Fibroblast of villous mesenchyme (primary cell): ENCODE results near the gene KDM2A. TPM values are rescaled to one million over a fixed set of nuclear protein-coding genes. Genes with fewer than 3 reads are reported as not detected.
"Not testable (repeated sequence)": the region's sequence is repeated elsewhere in the genome, so short reads cannot be mapped to it uniquely, and the experiment has no call there.

ENCODE experiments used
- DNase-seq: peaks from one replicate; pipeline ENCODE4 v3.0.0-alpha.2; 2010; ENCODE audit warnings: low read depth
- H3K4me3 ChIP-seq: 2 replicates; pipeline ENCODE4 v1.5.1; 2011; ENCODE audit warnings: low read depth, mild to moderate bottlenecking, low read length
- total RNA-seq: library from RNA; depleted of rRNA; stranded (reverse); fragments of >200 nt; gene quantifications from 2 replicates; pipeline ENCODE4 v1.2.3, GENCODE V29; 2012
- TF ChIP-seq, protein P1 (sequence below): IDR thresholded peaks from 2 replicates; pipeline ENCODE4 v1.5.1; 2012; ENCODE audit warnings: low read depth, mild to moderate bottlenecking, low read length; ENCODE audit not compliant: insufficient read depth

The KDM2A gene
- total RNA-seq, 1 donor = 50.5 TPM

DNA sequence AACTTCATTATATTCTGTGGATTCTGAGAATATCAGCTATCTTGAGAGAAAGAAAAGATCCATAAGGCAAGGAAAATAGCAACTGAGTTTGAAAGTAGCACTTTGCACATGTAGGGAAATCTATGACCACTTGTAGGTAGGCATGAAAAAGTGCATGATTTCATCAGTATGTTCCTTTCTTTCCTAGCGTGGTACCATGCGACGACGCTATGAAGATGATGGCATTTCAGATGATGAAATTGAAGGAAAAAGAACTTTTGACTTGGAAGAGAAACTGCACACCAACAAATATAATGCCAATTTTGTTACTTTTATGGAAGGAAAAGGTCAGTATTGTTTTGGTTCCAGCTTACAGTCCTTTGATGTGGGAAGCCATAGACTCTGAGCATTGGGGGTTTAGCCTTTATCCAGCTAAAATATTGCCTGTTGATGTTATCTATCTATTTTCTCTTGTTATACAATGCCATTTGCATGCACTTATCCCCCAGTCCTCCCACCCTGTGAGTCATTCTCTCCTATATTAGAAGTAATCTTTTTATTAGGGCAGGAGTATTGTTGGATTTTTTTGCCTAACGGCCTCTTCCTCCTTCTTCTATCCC is 60.9 kb downstream of the KDM2A start:
- no peak overlapping the region for H3K4me3 ChIP-seq
- TF ChIP-seq, protein P1, sequence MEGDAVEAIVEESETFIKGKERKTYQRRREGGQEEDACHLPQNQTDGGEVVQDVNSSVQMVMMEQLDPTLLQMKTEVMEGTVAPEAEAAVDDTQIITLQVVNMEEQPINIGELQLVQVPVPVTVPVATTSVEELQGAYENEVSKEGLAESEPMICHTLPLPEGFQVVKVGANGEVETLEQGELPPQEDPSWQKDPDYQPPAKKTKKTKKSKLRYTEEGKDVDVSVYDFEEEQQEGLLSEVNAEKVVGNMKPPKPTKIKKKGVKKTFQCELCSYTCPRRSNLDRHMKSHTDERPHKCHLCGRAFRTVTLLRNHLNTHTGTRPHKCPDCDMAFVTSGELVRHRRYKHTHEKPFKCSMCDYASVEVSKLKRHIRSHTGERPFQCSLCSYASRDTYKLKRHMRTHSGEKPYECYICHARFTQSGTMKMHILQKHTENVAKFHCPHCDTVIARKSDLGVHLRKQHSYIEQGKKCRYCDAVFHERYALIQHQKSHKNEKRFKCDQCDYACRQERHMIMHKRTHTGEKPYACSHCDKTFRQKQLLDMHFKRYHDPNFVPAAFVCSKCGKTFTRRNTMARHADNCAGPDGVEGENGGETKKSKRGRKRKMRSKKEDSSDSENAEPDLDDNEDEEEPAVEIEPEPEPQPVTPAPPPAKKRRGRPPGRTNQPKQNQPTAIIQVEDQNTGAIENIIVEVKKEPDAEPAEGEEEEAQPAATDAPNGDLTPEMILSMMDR = no peak
- peak; percentile 27 for DNase-seq

DNA sequence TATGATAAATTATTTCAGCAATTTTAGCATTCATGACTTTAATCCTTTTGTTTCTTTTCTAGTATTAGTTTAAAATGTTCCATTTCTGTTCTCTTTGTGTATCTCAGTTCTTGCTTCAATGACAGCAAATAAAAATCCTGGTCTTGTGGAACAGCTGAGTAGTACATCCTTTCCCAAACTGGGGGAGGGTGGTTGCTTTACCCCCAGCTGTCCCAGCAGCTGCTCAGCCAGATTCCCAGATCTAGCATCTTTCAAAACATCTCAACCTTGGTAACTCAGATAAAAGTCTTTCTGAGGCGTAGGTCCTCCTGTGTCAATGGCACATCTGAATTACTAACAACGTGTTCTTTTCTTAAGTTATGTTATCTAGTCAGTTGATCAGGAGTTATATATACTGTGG is 75.0 kb downstream of the KDM2A start:
- TF ChIP-seq, protein P1 = no peak
- H3K4me3 ChIP-seq = no peak overlapping the region
- DNase-seq = no peak

DNA sequence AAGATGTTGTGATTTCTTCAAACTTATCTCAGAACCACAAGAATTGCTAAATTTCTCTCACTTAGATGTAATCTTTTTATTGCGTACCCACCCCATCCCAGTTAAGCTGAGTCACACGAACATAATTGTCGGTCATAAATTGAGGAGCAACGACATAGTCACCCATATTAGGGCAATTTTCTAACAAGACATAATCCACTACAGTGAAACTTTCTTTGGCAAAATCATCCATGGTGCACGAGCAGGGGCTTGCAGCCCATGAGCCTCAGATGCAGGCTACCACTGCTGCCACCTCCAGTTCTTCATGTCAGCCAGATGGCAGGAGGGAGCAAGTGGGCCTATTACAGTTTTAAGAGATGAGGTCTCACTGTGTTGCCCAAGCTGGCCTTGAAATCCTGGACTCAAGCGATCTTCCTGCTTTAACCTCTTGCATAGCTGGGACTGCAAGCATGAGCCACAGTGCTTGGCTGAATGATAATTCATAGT is 77.0 kb downstream of the KDM2A start:
- peak; percentile 92 for DNase-seq
- TF ChIP-seq, protein P1 = peak; percentile 27

DNA sequence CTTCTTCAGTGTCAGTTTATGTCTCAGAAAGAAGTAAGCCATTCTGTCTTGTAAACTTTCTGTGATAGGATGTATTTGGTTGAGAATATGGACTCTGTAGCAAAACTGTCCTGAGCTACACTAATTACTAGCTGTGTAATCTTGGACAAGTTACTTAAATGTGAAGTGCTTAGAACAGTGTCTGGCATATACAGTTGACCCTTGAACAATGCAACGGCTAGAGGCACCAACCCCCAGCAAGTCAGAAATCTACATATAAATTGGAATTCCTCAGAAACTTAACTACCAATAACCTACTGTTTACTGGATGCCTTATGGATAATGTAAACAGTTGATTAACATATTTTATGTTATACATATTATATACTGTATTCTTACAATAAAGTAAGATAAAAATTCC is 78.5 kb downstream of the KDM2A start:
- no peak for DNase-seq
- TF ChIP-seq, protein P1 = no peak
- no peak overlapping the region for H3K4me3 ChIP-seq

More for the DNA sequence above, 77.0 kb downstream of the KDM2A start:
- no peak overlapping the region for H3K4me3 ChIP-seq

DNA sequence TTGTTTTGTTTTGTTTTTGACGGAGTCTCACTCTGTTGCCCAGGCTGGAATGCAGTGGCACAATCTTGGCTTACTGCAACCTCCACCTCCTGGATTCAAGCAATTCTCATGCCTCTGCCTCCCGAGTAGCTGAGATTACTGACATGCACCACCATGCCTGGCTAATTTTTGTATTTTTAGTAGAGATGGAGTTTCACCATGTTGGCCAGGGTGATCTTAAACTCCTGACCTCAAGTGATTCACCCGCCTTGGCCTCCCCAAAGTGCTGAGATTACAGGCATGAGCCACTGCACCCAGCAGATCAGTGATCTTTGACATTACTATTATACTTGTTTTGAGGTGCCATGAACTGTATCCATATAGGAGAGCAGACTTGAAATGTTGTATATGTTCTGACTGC is 79.7 kb downstream of the KDM2A start:
- not testable (repeated sequence) for DNase-seq, H3K4me3 ChIP-seq

DNA sequence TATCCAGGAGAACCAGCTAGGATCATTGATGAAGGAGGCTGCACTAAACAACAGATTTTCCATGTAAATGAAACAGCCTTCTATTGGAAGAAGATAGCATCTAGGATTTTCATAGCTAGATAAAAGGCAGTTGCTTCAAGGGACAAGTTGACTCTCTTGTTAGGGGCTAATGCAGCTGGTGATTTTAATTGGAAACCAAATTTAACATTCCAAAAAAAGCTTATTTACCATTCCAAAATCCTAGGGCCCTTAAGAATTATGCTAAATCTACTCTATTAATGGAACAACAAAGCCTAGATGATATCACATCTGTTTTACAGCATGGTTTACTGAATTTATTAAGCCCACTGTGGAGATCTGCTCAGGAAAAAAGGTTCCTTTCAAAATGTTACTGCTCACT is 80.7 kb downstream of the KDM2A start:
- H3K4me3 ChIP-seq = no peak overlapping the region
- TF ChIP-seq, protein P1 = no peak

DNA sequence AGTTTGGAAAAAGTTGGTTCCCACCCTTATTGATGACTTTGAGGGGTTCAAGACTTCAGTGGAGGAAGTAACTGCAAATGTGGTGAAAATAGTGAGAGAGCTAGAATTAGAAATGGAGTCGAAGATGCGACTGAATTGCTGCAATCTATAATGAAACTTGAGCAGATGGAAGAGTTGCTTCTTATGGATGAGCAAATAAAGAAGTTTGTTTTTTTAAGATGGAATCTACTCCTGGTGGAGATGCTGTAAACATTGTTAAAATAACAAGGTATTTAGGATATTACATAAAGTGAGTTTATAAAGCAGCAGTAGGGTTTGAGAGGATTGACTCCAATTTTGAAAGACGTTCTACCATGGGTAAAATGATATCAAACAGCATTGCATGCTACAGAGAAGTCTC is 83.0 kb downstream of the KDM2A start:
- DNase-seq = no peak
- TF ChIP-seq, protein P1 = no peak

More for the DNA sequence above, 80.7 kb downstream of the KDM2A start:
- no peak for DNase-seq

More for the DNA sequence above, 83.0 kb downstream of the KDM2A start:
- no peak overlapping the region for H3K4me3 ChIP-seq
